ENCODE data around the gene PKNOX2.

Gene PKNOX2

DNA sequence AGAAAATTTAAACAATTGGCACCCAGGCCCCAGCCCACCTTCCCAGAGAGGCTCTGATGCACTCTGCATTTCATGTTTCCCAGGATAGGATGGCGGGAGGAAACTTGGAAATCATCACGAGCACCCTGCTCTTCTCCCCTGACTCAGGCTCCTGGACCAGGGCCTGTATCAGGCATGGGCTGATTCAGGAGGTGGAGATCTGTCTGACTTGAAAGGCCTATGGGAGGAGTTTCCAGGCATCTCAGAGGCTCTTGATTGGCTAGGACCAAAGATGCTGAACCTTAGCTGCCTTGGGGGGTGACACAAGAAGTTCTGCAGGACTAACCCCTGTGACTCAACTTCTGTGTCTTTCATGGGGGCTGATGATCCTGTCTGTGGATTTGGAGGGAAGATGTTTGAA lies 106.2 kb downstream of the PKNOX2 start:
- Mint-ChIP-seq H3K9me3 (no peaks in the 10 kb centered on the region), H3K4me1 (no peaks in the 10 kb centered on the region), H3K27ac (no peak overlapping the region), H3K4me3 (no peak overlapping the region), H3K36me3 (no peaks in the 10 kb centered on the region), H3K27me3 (peaks cover 12% of the 10 kb centered on the region)
- DNase-seq (ENCODE audit: low spot score in 2 of 2) (no peak), ATAC-seq (ENCODE audit: low read depth) (no peak)

DNA sequence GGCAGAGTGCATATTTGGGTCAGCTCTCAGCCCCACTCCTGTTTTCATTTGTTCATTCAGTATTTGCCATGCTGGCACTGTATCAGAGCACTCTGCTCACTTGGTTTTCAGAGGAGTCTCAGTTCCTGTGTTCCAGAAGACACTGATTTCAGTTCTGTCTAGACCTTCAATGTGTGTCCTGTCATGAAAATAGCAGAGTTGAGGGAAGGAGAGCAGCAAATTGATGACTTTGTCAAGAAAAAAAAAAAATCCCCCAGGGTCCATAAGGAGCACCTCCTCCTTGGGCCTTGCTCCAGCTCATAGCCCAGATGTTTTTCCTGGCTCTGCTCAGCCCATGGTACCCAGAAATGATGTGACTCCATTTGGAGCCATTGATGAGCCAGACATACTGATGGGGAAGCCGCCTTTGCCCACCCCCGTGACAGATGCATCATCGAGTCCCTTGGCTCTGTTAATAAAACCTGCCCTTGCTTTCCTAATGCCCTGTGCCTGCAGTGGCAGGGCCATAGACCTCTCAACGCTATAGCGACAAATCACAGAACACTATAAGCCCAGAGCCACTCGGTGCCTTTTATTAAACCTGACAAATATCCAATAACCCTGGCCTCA lies 107.0 kb downstream of the PKNOX2 start:
- H3K27ac Mint-ChIP-seq, result no peak overlapping the region
- H3K4me1 Mint-ChIP-seq, result no peaks in the 10 kb centered on the region
- DNase-seq (ENCODE audit: low spot score in 2 of 2) (no peak), ATAC-seq (ENCODE audit: low read depth) (no peak)
- no peak overlapping the region for H3K4me3 Mint-ChIP-seq
- H3K9me3 Mint-ChIP-seq, result no peaks in the 10 kb centered on the region
- peaks cover 10% of the 10 kb centered on the region for H3K27me3 Mint-ChIP-seq
- no peaks in the 10 kb centered on the region for H3K36me3 Mint-ChIP-seq

DNA sequence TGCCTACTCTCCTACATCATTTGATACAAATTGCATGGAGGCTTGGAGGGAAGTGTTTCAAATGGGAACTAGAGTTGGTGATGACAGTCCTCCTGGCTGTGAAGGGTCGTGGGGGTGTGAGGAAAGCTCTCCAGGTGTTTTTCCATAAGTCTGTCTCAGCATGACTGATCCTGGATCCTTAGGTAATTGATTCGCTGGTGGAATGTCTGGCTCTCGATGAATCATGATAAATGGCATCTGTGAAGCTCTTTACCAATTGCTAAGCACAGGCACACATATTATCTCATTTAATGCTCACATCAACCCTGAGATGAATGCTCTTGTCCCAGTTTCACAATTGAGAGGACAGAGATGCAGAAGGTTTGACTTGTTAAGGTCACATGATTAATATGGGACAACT lies 107.5 kb downstream of the PKNOX2 start:
- H3K36me3 Mint-ChIP-seq, result no peaks in the 10 kb centered on the region
- no peak overlapping the region for H3K4me3 Mint-ChIP-seq
- no peaks in the 10 kb centered on the region for H3K4me1 Mint-ChIP-seq
- DNase-seq (ENCODE audit: low spot score in 2 of 2) (no peak), ATAC-seq (ENCODE audit: low read depth) (no peak)
- H3K27me3 Mint-ChIP-seq, result peaks cover 8% of the 10 kb centered on the region
- no peak overlapping the region for H3K27ac Mint-ChIP-seq
- H3K9me3 Mint-ChIP-seq, result no peaks in the 10 kb centered on the region

GRCh38 chr11:125272821-125273220 lies 108.3 kb downstream of the PKNOX2 start:
- DNase-seq (ENCODE audit: low spot score in 2 of 2) (no peak), ATAC-seq (ENCODE audit: low read depth) (no peak)
- H3K4me3 Mint-ChIP-seq, result no peak overlapping the region
- no peaks in the 10 kb centered on the region for H3K4me1 Mint-ChIP-seq
- H3K27me3 Mint-ChIP-seq, result peaks cover 3% of the 10 kb centered on the region
- no peaks in the 10 kb centered on the region for H3K9me3 Mint-ChIP-seq
- no peak overlapping the region for H3K27ac Mint-ChIP-seq
- no peaks in the 10 kb centered on the region for H3K36me3 Mint-ChIP-seq

DNA sequence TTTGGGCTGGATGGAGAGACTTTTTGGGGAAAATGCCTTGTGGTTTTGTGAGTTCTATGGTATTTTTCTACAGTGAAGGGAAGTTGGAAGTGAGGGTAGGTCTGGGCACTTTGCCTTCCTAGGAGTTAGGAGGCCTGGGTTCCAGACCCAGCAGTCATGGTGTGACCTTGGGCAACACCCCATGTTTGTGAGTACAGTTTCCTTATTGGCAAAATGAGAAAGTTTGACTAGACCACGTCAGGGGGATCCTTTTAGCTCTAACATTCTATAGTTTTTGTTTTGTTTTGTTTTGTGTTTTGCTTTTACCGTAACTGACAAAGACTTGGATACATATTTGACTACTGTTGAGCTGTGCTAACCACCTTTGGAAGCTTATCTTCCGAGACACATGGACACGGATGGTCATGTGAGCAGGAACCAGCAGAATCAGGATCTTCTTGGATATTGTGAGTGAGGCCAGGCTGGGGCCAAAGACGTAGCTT lies 109.0 kb downstream of the PKNOX2 start:
- H3K36me3 Mint-ChIP-seq, result no peaks in the 10 kb centered on the region
- ATAC-seq (ENCODE audit: low read depth) (no peak), DNase-seq (ENCODE audit: low spot score in 2 of 2) (no peak)
- no peaks in the 10 kb centered on the region for H3K9me3 Mint-ChIP-seq
- no peaks in the 10 kb centered on the region for H3K4me1 Mint-ChIP-seq
- H3K27me3 Mint-ChIP-seq, result peaks cover 3% of the 10 kb centered on the region
- no peak overlapping the region for H3K4me3 Mint-ChIP-seq
- no peak overlapping the region for H3K27ac Mint-ChIP-seq

DNA sequence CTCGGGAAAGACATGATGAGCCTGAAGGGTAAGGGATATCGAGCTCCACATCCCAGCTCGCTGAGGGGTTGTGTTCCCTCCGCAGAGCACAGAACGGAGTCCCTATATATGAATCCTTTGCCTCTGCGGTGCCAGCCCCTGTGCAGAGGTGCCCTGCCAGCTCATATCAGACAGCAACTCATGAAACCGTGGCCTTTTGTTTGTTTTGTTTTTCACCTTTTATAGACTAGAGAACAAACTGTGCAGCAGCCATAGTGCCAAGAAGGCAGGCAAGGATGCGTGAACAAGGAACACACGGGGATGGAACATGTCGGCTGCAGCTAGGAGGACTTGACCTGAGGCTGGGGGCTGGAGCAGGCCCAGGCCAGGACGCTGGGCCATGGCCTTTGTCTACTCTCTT lies 109.8 kb downstream of the PKNOX2 start:
- DNase-seq (ENCODE audit: low spot score in 2 of 2) (no peak), ATAC-seq (ENCODE audit: low read depth) (no peak)
- Mint-ChIP-seq H3K36me3 (no peaks in the 10 kb centered on the region), H3K4me3 (no peak overlapping the region), H3K27ac (no peak overlapping the region), H3K9me3 (no peaks in the 10 kb centered on the region), H3K27me3 (peaks cover 3% of the 10 kb centered on the region), H3K4me1 (no peaks in the 10 kb centered on the region)

DNA sequence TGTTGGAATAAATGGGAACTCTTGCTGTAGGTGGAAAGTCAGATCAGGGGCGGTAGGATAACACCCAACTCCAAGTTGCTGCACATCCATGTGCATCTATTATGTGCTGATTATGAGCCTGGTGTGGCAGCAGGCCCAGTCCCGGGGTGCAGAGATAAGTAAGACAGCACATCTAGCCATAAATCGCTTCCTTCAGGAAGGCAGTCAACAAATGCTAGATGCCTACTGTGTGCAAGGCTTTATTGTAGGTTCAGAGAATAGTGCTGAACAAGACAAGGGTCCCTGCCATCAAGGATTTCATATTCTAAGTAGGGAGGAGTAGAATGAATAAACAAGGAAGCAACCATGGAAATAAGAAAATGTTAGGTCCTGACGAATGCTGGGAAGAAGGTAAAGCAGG lies 110.2 kb downstream of the PKNOX2 start:
- Mint-ChIP-seq H3K27me3 (peaks cover 3% of the 10 kb centered on the region), H3K4me3 (no peak overlapping the region), H3K9me3 (no peaks in the 10 kb centered on the region), H3K36me3 (no peaks in the 10 kb centered on the region), H3K27ac (no peak overlapping the region), H3K4me1 (no peaks in the 10 kb centered on the region)
- no peak for ATAC-seq (ENCODE audit: low read depth)
- no peak for DNase-seq (ENCODE audit: low spot score in 2 of 2)

GRCh38 chr11:125275905-125276618 lies 111.5 kb downstream of the PKNOX2 start:
- H3K4me3 Mint-ChIP-seq, result no peak overlapping the region
- no peak overlapping the region for H3K27ac Mint-ChIP-seq
- H3K4me1 Mint-ChIP-seq, result no peaks in the 10 kb centered on the region
- peaks cover 3% of the 10 kb centered on the region for H3K27me3 Mint-ChIP-seq
- ATAC-seq (ENCODE audit: low read depth), result no peak
- no peaks in the 10 kb centered on the region for H3K9me3 Mint-ChIP-seq
- H3K36me3 Mint-ChIP-seq, result no peaks in the 10 kb centered on the region
- DNase-seq (ENCODE audit: low spot score in 2 of 2), result no peak

DNA sequence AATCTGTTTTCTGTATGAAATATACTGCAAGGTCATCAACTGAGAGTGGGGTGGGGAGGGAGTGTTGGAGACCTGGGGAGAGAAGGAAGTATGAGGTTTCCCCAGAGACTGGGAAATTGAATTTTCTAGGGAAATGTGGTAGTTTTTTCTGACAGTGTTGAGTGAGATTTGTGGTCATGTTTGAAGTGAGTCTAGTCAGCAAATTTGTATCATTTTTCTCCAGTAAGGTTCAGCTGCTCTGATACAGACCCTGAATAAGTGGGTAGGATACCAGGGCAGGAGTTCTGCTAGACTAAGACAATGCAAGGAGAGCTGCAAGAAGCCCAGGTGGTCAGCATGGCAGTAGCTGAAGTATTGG lies 112.0 kb downstream of the PKNOX2 start:
- DNase-seq (ENCODE audit: low spot score in 2 of 2), result no peak

DNA sequence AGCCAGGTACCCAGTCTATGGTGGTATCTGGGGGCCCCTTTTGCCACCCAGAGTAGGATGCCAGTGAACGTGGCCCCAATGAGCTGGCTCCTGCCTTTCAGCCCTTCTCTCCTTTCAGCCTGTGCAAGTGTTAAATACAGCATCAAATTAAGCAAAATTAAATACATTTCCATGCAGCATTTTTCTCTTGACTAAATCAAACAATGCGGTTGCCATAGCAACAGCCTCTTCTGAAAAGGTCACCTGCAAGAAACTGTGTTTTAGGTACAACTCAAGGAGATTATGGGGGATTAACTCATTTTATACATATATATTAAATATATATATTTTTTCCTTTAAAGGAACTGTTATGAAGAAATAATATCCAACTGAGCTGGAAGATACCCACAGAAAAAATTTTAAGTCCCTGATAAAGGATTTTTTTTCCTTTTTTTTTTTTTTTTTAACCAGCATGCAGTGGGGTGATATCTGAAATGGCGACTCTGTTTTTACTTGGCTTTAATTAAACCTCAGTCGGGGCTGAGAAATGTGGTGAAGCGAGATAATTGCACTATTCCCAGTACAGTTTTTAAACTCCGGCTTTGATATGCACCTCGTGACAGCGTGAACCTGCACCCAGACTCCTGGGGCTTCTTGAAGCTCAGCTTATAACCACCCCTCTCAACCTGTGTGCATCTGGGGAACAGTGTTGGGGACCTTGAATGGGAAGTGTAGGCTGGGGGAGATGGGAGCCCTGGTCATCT lies 115.3 kb downstream of the PKNOX2 start:
- Mint-ChIP-seq H3K4me1 (no peaks in the 10 kb centered on the region), H3K36me3 (no peaks in the 10 kb centered on the region), H3K4me3 (no peak overlapping the region), H3K9me3 (no peaks in the 10 kb centered on the region), H3K27ac (no peak overlapping the region), H3K27me3 (peaks cover 2% of the 10 kb centered on the region)
- DNase-seq (ENCODE audit: low spot score in 2 of 2) (no peak), ATAC-seq (ENCODE audit: low read depth) (no peak)

More for the DNA sequence above, 112.0 kb downstream of the PKNOX2 start:
- Mint-ChIP-seq H3K27ac (no peak overlapping the region), H3K4me3 (no peak overlapping the region), H3K9me3 (no peaks in the 10 kb centered on the region), H3K36me3 (no peaks in the 10 kb centered on the region), H3K27me3 (peaks cover 3% of the 10 kb centered on the region), H3K4me1 (no peaks in the 10 kb centered on the region)
- no peak for ATAC-seq (ENCODE audit: low read depth)

DNA sequence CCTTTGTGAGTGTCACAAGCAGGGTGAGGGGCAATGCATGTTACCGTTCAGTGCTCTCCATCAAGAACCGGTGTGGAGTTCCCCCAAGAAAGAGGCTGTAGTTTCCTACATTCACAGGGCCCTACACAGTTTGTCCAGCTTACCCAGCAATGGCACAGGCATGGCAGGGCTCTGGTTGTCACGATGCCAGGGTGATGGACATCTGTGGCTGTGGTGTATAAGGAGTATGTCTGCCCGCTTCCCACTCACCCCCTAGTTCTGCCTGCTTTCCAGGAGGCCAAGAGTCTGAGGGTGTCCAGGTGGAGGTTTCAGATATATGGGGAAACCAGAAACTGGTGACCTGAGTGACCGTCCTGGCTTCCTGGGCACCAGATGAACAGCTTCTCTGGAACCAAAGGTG lies 116.1 kb downstream of the PKNOX2 start:
- H3K4me3 Mint-ChIP-seq, result no peak overlapping the region
- ATAC-seq (ENCODE audit: low read depth), result no peak

GRCh38 chr11:125281831-125282595 lies 117.5 kb downstream of the PKNOX2 start:
- Mint-ChIP-seq H3K9me3 (no peaks in the 10 kb centered on the region), H3K27ac (no peak overlapping the region), H3K27me3 (peaks cover 4% of the 10 kb centered on the region), H3K4me3 (no peak overlapping the region), H3K36me3 (no peaks in the 10 kb centered on the region), H3K4me1 (no peaks in the 10 kb centered on the region)
- ATAC-seq (ENCODE audit: low read depth), result no peak
- DNase-seq (ENCODE audit: low spot score in 2 of 2), result no peak

More for the DNA sequence above, 116.1 kb downstream of the PKNOX2 start:
- no peak for DNase-seq (ENCODE audit: low spot score in 2 of 2)
- no peaks in the 10 kb centered on the region for H3K36me3 Mint-ChIP-seq
- H3K4me1 Mint-ChIP-seq, result no peaks in the 10 kb centered on the region
- H3K27ac Mint-ChIP-seq, result no peak overlapping the region
- H3K9me3 Mint-ChIP-seq, result no peaks in the 10 kb centered on the region
- H3K27me3 Mint-ChIP-seq, result peaks cover 2% of the 10 kb centered on the region

DNA sequence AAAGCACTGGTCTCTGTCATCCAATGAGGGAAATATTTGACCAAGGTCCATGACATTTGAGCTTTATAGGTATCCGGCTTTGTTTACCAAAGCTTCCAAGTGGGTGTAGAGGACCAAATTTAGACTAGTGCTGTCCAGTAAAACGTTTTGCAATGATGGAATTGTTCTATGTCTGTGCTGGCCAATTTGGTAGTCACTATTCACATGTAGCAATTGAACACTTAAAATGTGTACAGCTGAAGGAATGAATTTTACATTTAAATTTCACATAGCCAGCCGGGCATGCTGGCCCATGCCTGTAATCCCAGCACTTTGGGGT lies 118.0 kb downstream of the PKNOX2 start:
- DNase-seq (ENCODE audit: low spot score in 2 of 2), result no peak
- no peaks in the 10 kb centered on the region for H3K4me1 Mint-ChIP-seq
- H3K9me3 Mint-ChIP-seq, result no peaks in the 10 kb centered on the region
- no peak overlapping the region for H3K27ac Mint-ChIP-seq
- no peaks in the 10 kb centered on the region for H3K36me3 Mint-ChIP-seq
- no peak for ATAC-seq (ENCODE audit: low read depth)
- peaks cover 4% of the 10 kb centered on the region for H3K27me3 Mint-ChIP-seq
- no peak overlapping the region for H3K4me3 Mint-ChIP-seq

- H3K27ac Mint-ChIP-seq, result no peak overlapping the region
- H3K9me3 Mint-ChIP-seq, result no peaks in the 10 kb centered on the region
- DNase-seq (ENCODE audit: low spot score in 2 of 2) (no peak), ATAC-seq (ENCODE audit: low read depth) (no peak)
- no peaks in the 10 kb centered on the region for H3K4me1 Mint-ChIP-seq
- peaks cover 4% of the 10 kb centered on the region for H3K27me3 Mint-ChIP-seq
- no peaks in the 10 kb centered on the region for H3K36me3 Mint-ChIP-seq
- no peak overlapping the region for H3K4me3 Mint-ChIP-seq
Measured at GRCh38 chr11:125284245-125284850, 119.8 kb downstream of the PKNOX2 start.
